HepG2 (cell line): Measurements from ENCODE around the gene KLHL18. TPM values are rescaled to one million over a fixed set of nuclear protein-coding genes. Genes with fewer than 3 reads are reported as not detected.

Experiments used
- ATAC-seq: fragments of 200-7000 bp; cut with Tn5 transposase; 3 replicates; pipeline ENCODE4 v1.9.1; 2020; ENCODE audit warnings: mild to moderate bottlenecking, moderate library complexity
- BruUV-seq: library from RNA; stranded (reverse); fragments of 400-500 nt; replicated peaks from 2 replicates; lab custom pipeline; 2021; lab: Mats Ljungman, UMichigan
- CTCF ChIA-PET: fragments of 300-600 bp; formaldehyde crosslinking; extraction: SDS; loops from one replicate; lab custom pipeline; 2021; ENCODE audit warnings: low total read pairs, inconsistent platforms, low intra/inter-chr PET ratio; lab: Yijun Ruan, JAX
- POLR2A ChIA-PET: fragments of 350-600 bp; sonication (Branson Sonifier 250); formaldehyde crosslinking; loops from one replicate; lab custom pipeline; 2020; ENCODE audit warnings: antibody characterized with exemption, inconsistent platforms; lab: Yijun Ruan, JAX
- DNase-seq: peaks from one replicate; pipeline ENCODE4 v3.0.0-alpha.2; 2015; ENCODE audit warnings: low spot score
- FAIRE-seq: peaks from 3 replicates; lab custom pipeline; 2011; peaks lifted over from hg19 to GRCh38; lab: Jason Lieb, UNC
- H2AFZ ChIP-seq: one replicate; pipeline ENCODE4 v1.6.1; 2011; ENCODE audit warnings: low read length, inconsistent platforms
- H3K27ac ChIP-seq: fragments of 300-600 bp; 3 replicates; pipeline ENCODE4 v1.8.0; 2011; ENCODE audit warnings: mixed run types, mild to moderate bottlenecking, mixed read lengths, low read length, inconsistent platforms; ENCODE audit not compliant: insufficient read depth; ENCODE audit errors: extremely low read length
- H3K27me3 ChIP-seq, 2 experiments: fragments of 200-600 bp in 1 of 2; 2 replicates in 1 of 2; 3 replicates in 1 of 2; pipeline versions ENCODE4 v1.6.0 to v1.8.0; 2011; ENCODE audit warnings: low read length in 2 of 2, mild to moderate bottlenecking in 2 of 2, moderate library complexity in 2 of 2, inconsistent platforms in 1 of 2; ENCODE audit not compliant: insufficient read depth in 2 of 2, control insufficient read depth in 1 of 2
- H3K36me3 ChIP-seq, 2 experiments: fragments of 200-600 bp in 1 of 2; replicated peaks in 1 of 2; 2 replicates in 1 of 2; 3 replicates in 1 of 2; pipeline versions ENCODE4 v1.5.1 to v1.8.0; 2011; ENCODE audit warnings: low read length in 2 of 2, inconsistent platforms in 1 of 2; ENCODE audit not compliant: insufficient read depth in 2 of 2, control insufficient read depth in 1 of 2
- H3K4me1 ChIP-seq: 2 replicates; pipeline ENCODE4 v1.5.1; 2012; ENCODE audit warnings: low read length, inconsistent platforms; ENCODE audit not compliant: insufficient read depth
- H3K4me2 ChIP-seq: 2 replicates; pipeline ENCODE4 v1.6.0; 2011; ENCODE audit warnings: low read depth, low read length, inconsistent platforms
- H3K4me3 ChIP-seq, 3 experiments: fragments of 200-600 bp in 1 of 3; sonication (generic), shearing (Covaris generic) in 1 of 3; replicated peaks in 1 of 3; 2 replicates each; pipeline ENCODE4 v1.5.1; 2011 to 2016; ENCODE audit warnings: low read length in 3 of 3, inconsistent platforms in 2 of 3, low read depth in 2 of 3, mild to moderate bottlenecking in 2 of 3, control low read depth in 1 of 3, mixed read lengths in 1 of 3; ENCODE audit not compliant: insufficient read depth in 1 of 3
- H3K79me2 ChIP-seq: one replicate; pipeline ENCODE4 v1.6.1; 2011; ENCODE audit warnings: low read length, inconsistent platforms; ENCODE audit not compliant: insufficient read depth
- H3K9ac ChIP-seq: 2 replicates; pipeline ENCODE4 v1.6.0; 2011; ENCODE audit warnings: mild to moderate bottlenecking, low read depth, low read length, inconsistent platforms; ENCODE audit not compliant: insufficient read depth
- H3K9me3 ChIP-seq: 2 replicates; pipeline ENCODE4 v1.5.1; 2012; ENCODE audit warnings: mild to moderate bottlenecking, low read length
- H4K20me1 ChIP-seq: 2 replicates; pipeline ENCODE4 v1.6.0; 2011; ENCODE audit warnings: inconsistent platforms, mild to moderate bottlenecking, low read length, moderate library complexity; ENCODE audit not compliant: insufficient read depth
- MAFK ChIP-seq, 2 experiments: IDR thresholded peaks in 1 of 2; conservative IDR thresholded peaks in 1 of 2; 2 replicates each; pipeline ENCODE4 v1.6.1; 2011; ENCODE audit warnings: improper control_type of control experiment in 2 of 2, low read length in 2 of 2
- SOX13 ChIP-seq, 3 experiments: fragments of 450-650 bp in 1 of 3; sonication (generic) in 1 of 3; formaldehyde crosslinking in 1 of 3; IDR thresholded peaks in 2 of 3; conservative IDR thresholded peaks in 1 of 3; 2 replicates each; pipeline versions ENCODE4 v1.5.0 to v1.6.1; 2016 to 2020; ENCODE audit warnings: antibody characterized with exemption in 1 of 3, mild to moderate bottlenecking in 1 of 3, missing compliant biosample characterization in 1 of 3, missing genetic modification reagents in 1 of 3, moderate library complexity in 1 of 3
- ZNF609 ChIP-seq: sonication (generic); formaldehyde crosslinking; IDR thresholded peaks from 2 replicates; pipeline ENCODE4 v1.4.0; 2020; ENCODE audit warnings: mild to moderate bottlenecking, missing genetic modification reagents, borderline replicate concordance
- ZNF879 ChIP-seq: sonication (generic); formaldehyde crosslinking; IDR thresholded peaks from 2 replicates; pipeline ENCODE4 v1.8.1; 2023; ENCODE audit warnings: missing genetic modification reagents
- WGBS: methylation state at CpG from one replicate; pipeline ENCODE4 v1.1.6; 2017; ENCODE audit warnings: low lambda C conversion rate; 5-methylcytosine and 5-hydroxymethylcytosine counted together
- in situ Hi-C: cut with HindIII; loops from 2 replicates; pipeline ENCODE4 v1.10.0; 2017; ENCODE audit warnings: low pct_unique_long_range_greater_than_20kb; ENCODE audit not compliant: extremely low pct_ligation_motif_present
- intact Hi-C: fragments of 100-400 bp; cut with micrococcal nuclease; formaldehyde crosslinking; loops from one replicate; pipeline ENCODE4 v1.10.0; 2022; ENCODE audit not compliant: unreplicated experiment
- polyA plus RNA-seq, 8 experiments: library from polyadenylated mRNA; depleted of rRNA in 3 of 8; stranded (reverse) in 7 of 8; unstranded in 1 of 8; fragments of >200 nt; fragmentation: Illumina TruSeq in 4 of 8; extraction: Trizol in 4 of 8; gene quantifications; 2 replicates each; pipeline versions ENCODE4 v1.2.1 to v1.2.3, GENCODE V29; 2011 to 2016; ENCODE audit warnings: low read depth in 4 of 8, missing spikeins in 1 of 8, mixed read lengths in 1 of 8; ENCODE audit not compliant: insufficient read depth in 1 of 8
- total RNA-seq, 5 experiments: library from RNA; depleted of rRNA; stranded (reverse); fragments of >200 nt; fragmentation: Illumina TruSeq; extraction: Trizol; gene quantifications; 2 replicates each; pipeline ENCODE4 v1.2.3, GENCODE V29; 2016; ENCODE audit warnings: low read depth in 1 of 5

Gene KLHL18
- total and polyA plus RNA-seq, 2 of the 13 experiments (the other 11 are each of a cell fraction or from before 2014, with no cell fraction given) = 17.5 to 18.8 TPM

- no TSS peak for BruUV-seq
- Histone ChIP-seq H3K4me2 (no peak overlapping the region), H3K4me1 (no peaks in the 10 kb centered on the region), H3K9me3 (no peaks in the 10 kb centered on the region), H3K27ac (no peak overlapping the region), H3K4me3 (no peak overlapping the region), H3K79me2 (no peaks in the 10 kb centered on the region), H3K27me3 (no peaks in the 10 kb centered on the region; a peak in 1 of 5 replicates), H3K9ac (no peak overlapping the region), H4K20me1 (no peaks in the 10 kb centered on the region), H3K36me3 (peaks cover 19 to 44% of the 10 kb centered on the region in 2 experiments), H2AFZ (no peak overlapping the region)
- POLR2A ChIA-PET = no interaction called here
- intact Hi-C loops = no loop called here
- ATAC-seq = no peak
- in situ Hi-C loops = loop anchor here (5.0 kb wide), 2 partner anchors 38 to 68 kb away; partner anchors contain the start of genes KIF9 and KLHL18
- CTCF ChIA-PET = no interaction called here
- 48% methylated on average over 2 of the region's 2 CpGs for WGBS
- no peak for DNase-seq
- no peak for FAIRE-seq
- TF ChIP-seq MAFK (conservative IDR thresholded peaks at IDR 0.05 in 1 of 2, IDR thresholded peaks at IDR 0.05 in 1 of 2; ENCODE audit: low read length in 2 of 2) (peak in 1 of 2 experiments; percentile 18; a peak in 1 of 4 replicates), ZNF879 (CRISPR knock-in tag) (no peak)
Observed at GRCh38 chr3:47319956-47320355, 37.2 kb downstream of the KLHL18 start.

DNA sequence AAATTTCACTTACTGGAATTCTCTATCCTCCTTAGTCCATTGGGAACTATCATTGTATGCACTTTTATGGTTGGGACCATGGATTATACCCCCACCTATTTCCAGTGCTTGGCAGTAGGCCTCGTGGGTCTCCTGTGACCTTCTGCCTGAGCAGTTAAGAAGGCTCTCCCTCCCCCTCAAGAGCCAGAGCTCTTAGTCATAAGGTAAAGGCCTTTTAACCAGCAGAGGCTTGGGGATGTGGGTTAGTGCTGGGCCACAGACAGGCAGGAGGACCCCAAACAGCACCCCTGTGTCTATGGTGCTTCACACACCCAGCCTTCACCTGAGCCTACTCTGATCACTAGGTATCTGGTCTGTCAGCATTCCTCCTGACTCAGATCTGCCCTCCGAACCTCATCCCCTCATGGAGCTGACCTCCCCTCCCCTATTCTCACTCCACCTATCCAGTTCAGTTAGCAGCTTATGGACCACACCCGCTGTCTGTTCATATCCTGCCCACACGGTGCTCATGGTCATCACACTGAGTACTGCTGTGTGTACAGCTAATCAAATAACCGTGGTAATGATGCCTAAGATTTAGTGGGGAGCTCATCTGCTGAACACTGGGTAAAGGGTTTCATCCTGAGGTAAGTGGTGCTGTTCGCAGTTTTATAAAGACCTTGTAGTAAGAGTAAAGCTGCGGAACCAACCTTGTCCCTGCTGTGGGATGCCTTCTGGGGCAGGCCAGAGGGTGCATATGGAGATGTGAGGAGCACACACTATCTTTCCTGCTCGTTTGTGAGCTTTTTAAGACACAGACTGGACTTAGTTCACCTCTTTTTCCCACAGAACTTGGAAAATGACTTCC is 40.9 kb downstream of the KLHL18 start:
- FAIRE-seq (no peak), ATAC-seq (peak; percentile 35; the same call in 2 of the 3 replicates), DNase-seq (no peak)
- Histone ChIP-seq H3K27me3 (no peaks in the 10 kb centered on the region), H3K79me2 (no peaks in the 10 kb centered on the region), H3K4me2 (no peak overlapping the region), H3K4me3 (no peak overlapping the region), H3K9ac (no peak overlapping the region), H2AFZ (no peak overlapping the region), H3K9me3 (no peaks in the 10 kb centered on the region), H3K4me1 (no peaks in the 10 kb centered on the region), H3K27ac (no peak overlapping the region), H3K36me3 (peaks cover 23 to 64% of the 10 kb centered on the region in 2 experiments), H4K20me1 (no peaks in the 10 kb centered on the region)
- WGBS = 91% methylated on average over 8 of the region's 8 CpGs
- intact Hi-C loops (loop anchor here (1.0 to 2.0 kb wide), 3 partner anchors 23 to 73 kb away; no protein-coding TSS in a partner anchor), in situ Hi-C loops (loop anchor here (5.0 kb wide), 2 partner anchors 41 to 71 kb away; partner anchors contain the start of genes KIF9 and KLHL18)
- BruUV-seq = no TSS peak
- ChIA-PET POLR2A (interaction anchor here (1.0 to 1.2 kb wide), 2 partner anchors 41 to 159 kb away, joined by 3 read pairs; partner anchors contain the start of genes KIF9 and KLHL18), CTCF (interaction anchor here (0.8 to 1.6 kb wide), 3 partner anchors 42 to 618 kb away, joined by 3 to 14 read pairs (median 12); partner anchors contain the start of genes KIF9 and KLHL18)
- no peak for TF ChIP-seq SOX13 (IDR thresholded peaks at IDR 0.05)
- TF ChIP-seq SOX13 (CRISPR knock-in tag; conservative IDR thresholded peaks at IDR 0.05 in 1 of 2, IDR thresholded peaks at IDR 0.05 in 1 of 2) = no peak
- no peak for TF ChIP-seq ZNF609 (CRISPR knock-in tag)
